ENCODE data around the gene IL13.

The IL13 gene

DNA sequence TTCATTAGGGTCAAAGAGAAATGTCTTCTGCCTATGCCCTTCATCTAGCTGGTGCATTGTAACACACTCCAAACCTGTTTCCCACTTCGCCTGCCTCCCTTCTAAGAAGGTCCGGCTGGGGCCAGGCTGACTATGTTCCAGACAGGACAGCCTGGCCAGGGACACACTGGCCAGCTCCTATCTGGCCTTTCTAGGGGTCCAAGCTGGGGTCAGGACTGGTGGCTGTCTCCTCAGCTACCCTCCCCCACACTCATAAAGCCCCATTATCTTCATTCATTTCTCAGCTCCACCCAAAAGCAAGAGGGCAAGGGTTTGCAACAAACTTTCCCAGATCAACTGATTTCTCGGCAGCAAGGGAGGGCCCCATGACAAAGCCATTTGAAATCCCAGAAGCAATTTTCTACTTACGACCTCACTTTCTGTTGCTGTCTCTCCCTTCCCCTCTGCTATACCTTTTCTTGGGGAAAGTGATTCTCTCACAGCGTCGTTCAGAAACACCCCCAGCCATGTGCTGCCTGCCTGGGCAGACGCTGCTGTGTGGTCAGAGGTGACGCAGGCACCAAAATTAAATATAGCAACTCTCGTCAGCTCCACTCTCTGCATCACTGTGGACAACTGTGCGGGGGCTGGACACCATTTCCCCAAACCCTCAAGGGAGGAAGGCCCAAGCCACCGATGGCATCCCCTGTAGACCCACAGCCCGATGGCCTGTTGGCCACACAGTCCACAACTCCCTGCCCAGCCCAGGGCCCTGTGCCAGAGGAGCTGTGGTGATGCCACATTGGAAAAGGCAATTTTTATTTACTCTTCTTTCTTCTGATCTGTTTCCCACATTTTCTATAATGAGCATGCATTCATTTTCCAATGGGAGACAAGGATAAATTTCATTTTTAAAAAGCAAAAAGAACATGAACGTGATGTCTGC, 6.1 kb downstream of the IL13 start:
- TF ChIP-seq ARNTL (CRISPR knock-in tag; IDR thresholded peaks at IDR 0.05; ENCODE audit: borderline replicate concordance, low read depth) (no peak), PPARA (CRISPR knock-in tag; IDR thresholded peaks at IDR 0.05; ENCODE audit: borderline replicate concordance) (no peak), ZFP30 (CRISPR knock-in tag; IDR thresholded peaks at IDR 0.05) (no peak), TOX (CRISPR knock-in tag; IDR thresholded peaks at IDR 0.05; ENCODE audit: borderline replicate concordance) (no peak), RARB (CRISPR knock-in tag; IDR thresholded peaks at IDR 0.05) (no peak), CSDC2 (CRISPR knock-in tag; IDR thresholded peaks at IDR 0.05) (no peak), ZNF70 (CRISPR knock-in tag; IDR thresholded peaks at IDR 0.05) (no peak), ZNF8 (CRISPR knock-in tag; IDR thresholded peaks at IDR 0.05) (no peak), ZNF565 (CRISPR knock-in tag; conservative IDR thresholded peaks at IDR 0.05; ENCODE audit: low read depth) (no peak), ZFP3 (CRISPR knock-in tag; IDR thresholded peaks at IDR 0.05) (no peak), ESRRG (CRISPR knock-in tag; IDR thresholded peaks at IDR 0.05) (no peak), SNAI2 (CRISPR knock-in tag; IDR thresholded peaks at IDR 0.05) (no peak), OSR1 (CRISPR knock-in tag; IDR thresholded peaks at IDR 0.05) (no peak), ISL1 (CRISPR knock-in tag; IDR thresholded peaks at IDR 0.05) (no peak), GLIS3 (CRISPR knock-in tag; IDR thresholded peaks at IDR 0.05) (no peak)
- TF ChIP-seq, protein P1, sequence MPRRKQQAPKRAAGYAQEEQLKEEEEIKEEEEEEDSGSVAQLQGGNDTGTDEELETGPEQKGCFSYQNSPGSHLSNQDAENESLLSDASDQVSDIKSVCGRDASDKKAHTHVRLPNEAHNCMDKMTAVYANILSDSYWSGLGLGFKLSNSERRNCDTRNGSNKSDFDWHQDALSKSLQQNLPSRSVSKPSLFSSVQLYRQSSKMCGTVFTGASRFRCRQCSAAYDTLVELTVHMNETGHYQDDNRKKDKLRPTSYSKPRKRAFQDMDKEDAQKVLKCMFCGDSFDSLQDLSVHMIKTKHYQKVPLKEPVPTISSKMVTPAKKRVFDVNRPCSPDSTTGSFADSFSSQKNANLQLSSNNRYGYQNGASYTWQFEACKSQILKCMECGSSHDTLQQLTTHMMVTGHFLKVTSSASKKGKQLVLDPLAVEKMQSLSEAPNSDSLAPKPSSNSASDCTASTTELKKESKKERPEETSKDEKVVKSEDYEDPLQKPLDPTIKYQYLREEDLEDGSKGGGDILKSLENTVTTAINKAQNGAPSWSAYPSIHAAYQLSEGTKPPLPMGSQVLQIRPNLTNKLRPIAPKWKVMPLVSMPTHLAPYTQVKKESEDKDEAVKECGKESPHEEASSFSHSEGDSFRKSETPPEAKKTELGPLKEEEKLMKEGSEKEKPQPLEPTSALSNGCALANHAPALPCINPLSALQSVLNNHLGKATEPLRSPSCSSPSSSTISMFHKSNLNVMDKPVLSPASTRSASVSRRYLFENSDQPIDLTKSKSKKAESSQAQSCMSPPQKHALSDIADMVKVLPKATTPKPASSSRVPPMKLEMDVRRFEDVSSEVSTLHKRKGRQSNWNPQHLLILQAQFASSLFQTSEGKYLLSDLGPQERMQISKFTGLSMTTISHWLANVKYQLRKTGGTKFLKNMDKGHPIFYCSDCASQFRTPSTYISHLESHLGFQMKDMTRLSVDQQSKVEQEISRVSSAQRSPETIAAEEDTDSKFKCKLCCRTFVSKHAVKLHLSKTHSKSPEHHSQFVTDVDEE (CRISPR knock-in tag; IDR thresholded peaks at IDR 0.05), result no peak
- TF ChIP-seq, protein P2, sequence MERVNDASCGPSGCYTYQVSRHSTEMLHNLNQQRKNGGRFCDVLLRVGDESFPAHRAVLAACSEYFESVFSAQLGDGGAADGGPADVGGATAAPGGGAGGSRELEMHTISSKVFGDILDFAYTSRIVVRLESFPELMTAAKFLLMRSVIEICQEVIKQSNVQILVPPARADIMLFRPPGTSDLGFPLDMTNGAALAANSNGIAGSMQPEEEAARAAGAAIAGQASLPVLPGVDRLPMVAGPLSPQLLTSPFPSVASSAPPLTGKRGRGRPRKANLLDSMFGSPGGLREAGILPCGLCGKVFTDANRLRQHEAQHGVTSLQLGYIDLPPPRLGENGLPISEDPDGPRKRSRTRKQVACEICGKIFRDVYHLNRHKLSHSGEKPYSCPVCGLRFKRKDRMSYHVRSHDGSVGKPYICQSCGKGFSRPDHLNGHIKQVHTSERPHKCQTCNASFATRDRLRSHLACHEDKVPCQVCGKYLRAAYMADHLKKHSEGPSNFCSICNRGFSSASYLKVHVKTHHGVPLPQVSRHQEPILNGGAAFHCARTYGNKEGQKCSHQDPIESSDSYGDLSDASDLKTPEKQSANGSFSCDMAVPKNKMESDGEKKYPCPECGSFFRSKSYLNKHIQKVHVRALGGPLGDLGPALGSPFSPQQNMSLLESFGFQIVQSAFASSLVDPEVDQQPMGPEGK (CRISPR knock-in tag; IDR thresholded peaks at IDR 0.05; ENCODE audit: borderline replicate concordance), result no peak
- TF ChIP-seq, protein P3, sequence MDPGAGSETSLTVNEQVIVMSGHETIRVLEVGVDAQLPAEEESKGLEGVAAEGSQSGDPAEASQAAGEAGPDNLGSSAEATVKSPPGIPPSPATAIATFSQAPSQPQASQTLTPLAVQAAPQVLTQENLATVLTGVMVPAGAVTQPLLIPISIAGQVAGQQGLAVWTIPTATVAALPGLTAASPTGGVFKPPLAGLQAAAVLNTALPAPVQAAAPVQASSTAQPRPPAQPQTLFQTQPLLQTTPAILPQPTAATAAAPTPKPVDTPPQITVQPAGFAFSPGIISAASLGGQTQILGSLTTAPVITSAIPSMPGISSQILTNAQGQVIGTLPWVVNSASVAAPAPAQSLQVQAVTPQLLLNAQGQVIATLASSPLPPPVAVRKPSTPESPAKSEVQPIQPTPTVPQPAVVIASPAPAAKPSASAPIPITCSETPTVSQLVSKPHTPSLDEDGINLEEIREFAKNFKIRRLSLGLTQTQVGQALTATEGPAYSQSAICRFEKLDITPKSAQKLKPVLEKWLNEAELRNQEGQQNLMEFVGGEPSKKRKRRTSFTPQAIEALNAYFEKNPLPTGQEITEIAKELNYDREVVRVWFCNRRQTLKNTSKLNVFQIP (CRISPR knock-in tag; IDR thresholded peaks at IDR 0.05; ENCODE audit: borderline replicate concordance, low read depth), result no peak
- ATAC-seq, result no peak

DNA sequence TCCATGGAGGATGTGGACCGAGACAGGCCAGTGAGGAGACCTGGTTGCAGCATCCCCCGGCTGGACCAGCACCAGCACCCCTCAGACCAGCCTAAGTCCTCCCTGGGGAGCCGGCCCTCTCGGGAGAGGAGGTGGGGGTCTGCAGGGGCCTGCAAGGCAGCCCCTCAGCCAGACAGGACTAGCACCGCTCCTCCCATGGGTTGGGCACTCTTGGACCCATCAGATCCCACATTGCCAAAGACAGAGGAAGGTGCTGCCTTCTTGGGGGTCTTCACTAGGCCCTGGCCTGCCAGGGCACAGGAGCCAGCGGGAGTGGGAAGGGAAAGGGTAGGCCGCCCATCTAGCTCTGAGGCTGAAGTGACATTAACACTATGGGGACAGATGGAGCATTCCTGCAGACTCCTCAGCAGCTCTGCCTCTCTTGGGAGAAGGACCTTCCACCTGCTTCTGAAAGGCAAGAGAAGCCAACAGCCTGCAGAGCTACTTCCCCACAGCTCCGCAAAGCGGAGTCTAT, 6.8 kb downstream of the IL13 start:
- ATAC-seq, result no peak
- TF ChIP-seq ESRRG (CRISPR knock-in tag; IDR thresholded peaks at IDR 0.05) (no peak), ARNTL (CRISPR knock-in tag; IDR thresholded peaks at IDR 0.05; ENCODE audit: borderline replicate concordance, low read depth) (no peak), PPARA (CRISPR knock-in tag; IDR thresholded peaks at IDR 0.05; ENCODE audit: borderline replicate concordance) (no peak), RARB (CRISPR knock-in tag; IDR thresholded peaks at IDR 0.05) (no peak), CSDC2 (CRISPR knock-in tag; IDR thresholded peaks at IDR 0.05) (no peak), ZNF8 (CRISPR knock-in tag; IDR thresholded peaks at IDR 0.05) (no peak), ISL1 (CRISPR knock-in tag; IDR thresholded peaks at IDR 0.05) (no peak), SNAI2 (CRISPR knock-in tag; IDR thresholded peaks at IDR 0.05) (no peak), GLIS3 (CRISPR knock-in tag; IDR thresholded peaks at IDR 0.05) (no peak), ZFP30 (CRISPR knock-in tag; IDR thresholded peaks at IDR 0.05) (no peak), ZNF565 (CRISPR knock-in tag; conservative IDR thresholded peaks at IDR 0.05; ENCODE audit: low read depth) (no peak), BACH2 (CRISPR knock-in tag; IDR thresholded peaks at IDR 0.05; ENCODE audit: borderline replicate concordance) (no peak), OSR1 (CRISPR knock-in tag; IDR thresholded peaks at IDR 0.05) (no peak), ZNF70 (CRISPR knock-in tag; IDR thresholded peaks at IDR 0.05) (no peak), TCF4 (CRISPR knock-in tag; IDR thresholded peaks at IDR 0.05; ENCODE audit: borderline replicate concordance) (no peak), ZC3H10 (CRISPR knock-in tag; IDR thresholded peaks at IDR 0.05) (no peak)
- TF ChIP-seq, protein P1 (CRISPR knock-in tag; IDR thresholded peaks at IDR 0.05), result no peak
- TF ChIP-seq, protein P2 (CRISPR knock-in tag; IDR thresholded peaks at IDR 0.05; ENCODE audit: borderline replicate concordance), result no peak
- TF ChIP-seq, protein P4, sequence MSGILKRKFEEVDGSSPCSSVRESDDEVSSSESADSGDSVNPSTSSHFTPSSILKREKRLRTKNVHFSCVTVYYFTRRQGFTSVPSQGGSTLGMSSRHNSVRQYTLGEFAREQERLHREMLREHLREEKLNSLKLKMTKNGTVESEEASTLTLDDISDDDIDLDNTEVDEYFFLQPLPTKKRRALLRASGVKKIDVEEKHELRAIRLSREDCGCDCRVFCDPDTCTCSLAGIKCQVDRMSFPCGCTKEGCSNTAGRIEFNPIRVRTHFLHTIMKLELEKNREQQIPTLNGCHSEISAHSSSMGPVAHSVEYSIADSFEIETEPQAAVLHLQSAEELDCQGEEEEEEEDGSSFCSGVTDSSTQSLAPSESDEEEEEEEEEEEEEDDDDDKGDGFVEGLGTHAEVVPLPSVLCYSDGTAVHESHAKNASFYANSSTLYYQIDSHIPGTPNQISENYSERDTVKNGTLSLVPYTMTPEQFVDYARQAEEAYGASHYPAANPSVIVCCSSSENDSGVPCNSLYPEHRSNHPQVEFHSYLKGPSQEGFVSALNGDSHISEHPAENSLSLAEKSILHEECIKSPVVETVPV (CRISPR knock-in tag; IDR thresholded peaks at IDR 0.05), result no peak
